Activated CD4-positive, alpha-beta T cell treated with anti-CD3 and anti-CD28 coated beads, Interleukin-2, Interleukin-4, amounts not matched to agents 100 ng/mL and 50 ng/mL, durations not matched to agents 16 hours and 8 hours (primary cell): ENCODE data around the gene PITPNC1.
"Not testable (repeated sequence)": the region's sequence is repeated elsewhere in the genome, so short reads cannot be mapped to it uniquely, and the experiment has no call there.

ENCODE experiments used
- DNase-seq: peaks from one replicate; pipeline ENCODE4 v3.0.0-alpha.2; 2020; ENCODE audit warnings: low spot score

Gene PITPNC1

DNA sequence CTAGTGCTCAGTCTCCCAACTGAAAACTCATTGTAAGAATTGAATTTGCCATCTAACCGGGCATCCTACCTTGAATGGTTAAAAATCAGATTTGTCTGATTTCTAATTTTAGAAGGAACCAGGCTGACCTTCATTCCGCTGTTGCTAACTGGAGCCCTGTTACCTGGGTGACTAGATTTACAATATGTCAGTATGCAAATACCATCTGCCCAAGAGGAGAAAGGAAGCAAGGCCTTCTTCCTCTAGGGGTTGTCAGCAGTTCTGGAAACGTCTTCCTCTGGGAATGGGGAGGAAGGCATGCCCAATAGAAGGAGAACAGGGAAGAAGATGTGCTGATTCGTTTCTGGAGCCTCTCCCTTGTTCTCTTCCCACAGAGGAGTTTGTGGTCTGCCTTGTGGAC is 137.9 kb downstream of the PITPNC1 start:
- DNase-seq = no peak

DNA sequence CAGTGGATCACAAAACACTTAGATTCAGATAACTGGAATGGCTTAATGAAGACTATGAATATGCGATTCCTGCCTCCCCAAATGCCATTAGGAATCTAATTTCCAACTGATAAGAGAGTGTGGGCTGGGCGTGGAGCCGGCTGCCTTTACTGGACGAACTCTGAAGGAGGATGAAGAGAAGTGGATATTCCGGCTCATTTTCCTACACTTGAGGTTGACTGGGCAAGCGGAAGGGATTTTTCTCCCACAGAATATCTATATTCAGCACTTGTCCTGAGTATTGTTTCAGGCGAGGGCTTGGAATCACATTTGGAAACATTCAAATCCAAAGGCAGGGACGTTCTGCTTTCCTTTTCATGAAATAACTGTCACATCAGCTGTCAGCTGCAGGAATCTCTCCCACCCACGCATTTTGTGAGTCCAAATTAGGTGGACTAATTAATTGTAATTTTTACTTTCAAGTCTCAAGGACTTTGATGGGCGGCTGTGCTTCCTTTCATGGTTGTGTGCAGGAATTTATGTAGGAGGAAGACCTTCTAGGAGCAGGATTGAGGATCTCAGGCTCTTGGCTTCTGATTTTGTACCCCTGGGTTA is 138.5 kb downstream of the PITPNC1 start:
- no peak for DNase-seq

DNA sequence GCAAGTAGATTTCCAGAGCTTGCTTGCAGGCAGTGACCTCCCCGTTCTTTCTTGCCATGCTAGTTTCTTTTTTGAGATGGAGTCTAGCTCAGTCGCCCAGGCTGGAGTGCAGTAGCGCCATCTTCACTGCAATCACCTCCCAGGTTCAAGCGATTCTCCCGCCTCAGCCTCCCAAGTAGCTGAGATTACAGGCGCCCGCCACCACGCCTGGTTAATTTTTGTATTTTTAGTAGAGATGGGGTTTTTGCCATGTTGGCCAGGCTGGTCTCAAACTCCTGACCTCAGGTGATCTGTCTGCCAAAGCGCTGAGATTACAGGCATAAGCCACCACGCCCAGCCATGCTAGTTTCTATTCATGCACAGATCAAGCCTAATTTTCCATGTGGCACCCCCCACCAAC is 139.5 kb downstream of the PITPNC1 start:
- not testable (repeated sequence) for DNase-seq

DNA sequence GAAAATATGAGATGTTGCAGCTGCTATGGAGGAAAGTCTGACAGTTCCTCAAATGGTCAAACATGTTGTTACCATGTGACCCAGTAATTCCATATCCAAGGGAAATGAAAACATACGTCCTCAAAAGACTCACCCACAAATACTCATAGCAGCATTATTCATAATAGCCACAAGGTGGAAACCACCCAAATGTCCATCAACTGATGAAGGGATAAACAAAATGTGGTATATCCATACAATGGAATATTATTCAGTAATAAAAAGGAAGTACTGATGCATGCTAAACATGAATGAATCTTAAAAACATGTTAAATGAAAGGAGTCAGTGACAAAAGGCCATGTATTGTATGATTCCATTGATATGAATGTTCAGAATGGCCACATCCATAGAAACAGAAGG is 140.2 kb downstream of the PITPNC1 start:
- DNase-seq = no peak

DNA sequence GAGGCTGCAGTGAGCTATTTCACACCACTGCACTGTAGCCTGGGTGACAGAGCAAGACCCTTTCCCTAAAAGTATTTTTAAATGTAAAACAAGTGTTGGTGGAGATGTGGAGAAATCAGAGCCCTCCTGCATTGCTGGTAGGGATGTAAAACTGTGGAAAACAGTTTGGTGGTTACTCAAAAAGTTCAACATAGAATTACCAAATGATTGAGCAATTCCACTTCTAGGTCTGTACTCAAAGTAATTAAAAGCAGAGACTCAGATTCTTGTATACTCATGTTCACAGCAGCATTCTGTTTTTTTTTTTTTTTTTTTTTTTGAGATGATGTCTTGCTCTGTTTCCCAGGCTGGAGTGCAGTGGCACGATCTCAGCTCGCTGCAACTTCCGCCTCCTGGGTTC is 141.8 kb downstream of the PITPNC1 start:
- no peak for DNase-seq

DNA sequence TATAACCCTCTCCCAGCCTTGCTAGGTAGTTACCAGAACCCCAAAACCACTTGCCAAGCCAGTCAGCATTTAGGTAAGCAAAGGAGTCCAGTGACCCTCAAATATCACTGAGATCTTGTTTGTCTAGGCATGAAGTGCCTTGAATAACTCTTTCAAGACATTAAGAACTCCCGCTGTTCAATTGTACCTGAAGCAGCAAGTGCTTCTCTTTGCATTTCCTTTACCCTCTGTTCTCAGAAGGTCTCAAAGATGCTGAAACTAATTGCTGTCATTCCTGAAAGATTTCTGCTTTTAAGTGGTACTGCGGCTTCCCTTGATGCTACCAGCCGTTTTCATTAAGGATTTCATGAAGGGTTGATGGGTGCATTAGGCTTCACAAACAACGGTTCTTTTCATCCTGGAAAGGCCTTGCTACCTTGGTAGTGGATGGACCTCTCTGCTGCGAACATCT is 142.7 kb downstream of the PITPNC1 start:
- DNase-seq = no peak

DNA sequence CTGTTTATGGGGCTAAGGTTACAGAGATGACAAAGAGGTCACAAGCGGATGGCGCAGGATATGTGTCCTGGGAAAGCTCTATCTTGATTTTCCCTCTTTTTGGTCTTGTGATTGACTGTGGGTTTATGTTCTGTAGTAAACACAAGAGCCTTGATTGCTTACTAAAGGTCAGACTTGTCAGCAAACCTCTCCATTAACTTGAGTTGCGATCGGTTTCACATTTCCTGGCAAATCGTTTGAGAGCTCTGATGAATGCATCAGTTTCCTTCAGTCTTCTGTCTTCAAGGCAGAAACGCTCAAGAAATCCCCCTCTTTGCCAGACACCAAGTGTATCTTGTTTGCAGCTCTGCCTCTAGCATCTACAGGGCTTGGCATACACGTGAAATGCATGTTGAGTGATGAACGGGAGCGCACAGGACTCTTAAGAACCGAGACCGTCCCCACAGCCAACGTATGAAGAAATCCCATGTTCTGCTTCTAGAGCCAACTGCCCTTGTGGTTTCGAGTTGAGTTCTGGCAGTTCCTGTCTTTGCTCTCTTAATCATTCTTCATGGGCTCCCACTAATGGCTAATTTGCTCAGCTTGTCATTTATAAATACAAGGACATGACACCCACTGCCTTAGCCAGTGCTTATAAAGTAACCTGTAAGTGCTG is 143.3 kb downstream of the PITPNC1 start:
- DNase-seq = no peak

DNA sequence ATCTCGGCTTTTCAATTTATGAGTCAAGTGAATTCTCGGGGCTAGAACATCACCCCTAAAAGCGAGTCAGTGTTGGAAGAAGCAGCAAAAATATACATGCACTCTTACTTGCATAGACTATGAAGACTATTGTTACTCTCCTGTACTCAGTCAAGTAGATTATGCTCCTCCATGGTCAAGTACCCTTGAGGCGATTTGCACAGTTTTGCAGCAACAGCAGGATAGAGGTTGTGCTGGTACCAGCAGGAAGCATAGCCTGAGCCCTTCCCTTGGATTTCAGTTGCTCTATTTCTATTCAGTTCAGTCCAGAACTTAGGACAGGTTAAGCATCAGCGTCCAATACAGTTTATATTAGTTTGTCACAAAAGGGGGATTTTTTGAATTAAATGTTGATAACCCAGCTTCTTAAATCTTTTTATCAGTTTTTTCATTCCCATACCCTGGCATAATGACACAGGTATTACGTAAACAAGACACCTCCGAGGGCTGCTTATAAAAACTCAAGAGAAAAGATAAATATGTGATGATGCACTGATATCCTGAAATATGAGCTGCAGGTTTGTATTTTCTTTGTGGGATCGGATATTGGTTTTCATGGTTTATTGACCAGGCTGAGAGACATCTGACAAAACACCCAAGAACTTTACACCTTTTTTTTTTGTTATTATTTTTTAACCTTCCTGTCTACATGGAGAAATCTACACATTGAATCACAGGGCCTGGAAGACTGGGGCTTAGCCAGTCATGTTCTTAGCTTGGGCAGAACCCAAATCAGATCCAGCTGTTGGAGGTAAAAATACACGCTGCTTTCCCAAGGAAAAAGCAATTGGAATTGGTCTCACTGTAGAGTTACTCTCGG is 144.1 kb downstream of the PITPNC1 start:
- DNase-seq = no peak

DNA sequence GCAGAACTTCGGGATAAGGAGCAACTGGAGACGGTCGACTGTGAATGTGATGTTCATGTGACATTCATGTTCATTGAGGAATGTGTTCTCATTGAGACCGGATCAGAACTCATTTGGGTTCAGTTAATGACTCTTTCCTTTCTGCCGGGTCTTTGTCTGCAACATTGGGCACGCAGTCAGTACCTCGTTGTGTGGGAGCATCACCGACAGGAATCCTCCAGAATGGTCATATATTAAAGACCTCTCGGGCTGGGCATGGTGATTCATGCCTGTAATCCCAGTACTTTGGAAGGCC is 144.6 kb downstream of the PITPNC1 start:
- DNase-seq = no peak

DNA sequence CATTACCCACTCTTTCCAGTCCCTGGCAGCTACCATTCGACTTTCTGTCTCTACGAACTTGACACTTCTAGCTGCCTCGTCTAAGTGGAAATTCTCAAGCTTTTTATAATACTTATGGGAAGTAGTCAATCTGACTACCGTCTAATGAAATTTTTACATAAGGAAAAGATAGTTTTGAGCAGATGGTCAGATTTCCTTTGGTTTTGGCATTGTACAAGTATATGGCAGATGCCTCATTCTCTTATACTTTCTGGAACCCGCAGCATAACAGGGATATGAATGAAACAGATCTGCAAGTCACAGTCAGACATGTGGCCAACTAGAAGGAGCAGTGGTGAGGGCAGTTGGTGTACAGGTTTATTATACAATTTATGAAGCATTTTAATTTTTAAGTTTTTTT is 146.0 kb downstream of the PITPNC1 start:
- no peak for DNase-seq

DNA sequence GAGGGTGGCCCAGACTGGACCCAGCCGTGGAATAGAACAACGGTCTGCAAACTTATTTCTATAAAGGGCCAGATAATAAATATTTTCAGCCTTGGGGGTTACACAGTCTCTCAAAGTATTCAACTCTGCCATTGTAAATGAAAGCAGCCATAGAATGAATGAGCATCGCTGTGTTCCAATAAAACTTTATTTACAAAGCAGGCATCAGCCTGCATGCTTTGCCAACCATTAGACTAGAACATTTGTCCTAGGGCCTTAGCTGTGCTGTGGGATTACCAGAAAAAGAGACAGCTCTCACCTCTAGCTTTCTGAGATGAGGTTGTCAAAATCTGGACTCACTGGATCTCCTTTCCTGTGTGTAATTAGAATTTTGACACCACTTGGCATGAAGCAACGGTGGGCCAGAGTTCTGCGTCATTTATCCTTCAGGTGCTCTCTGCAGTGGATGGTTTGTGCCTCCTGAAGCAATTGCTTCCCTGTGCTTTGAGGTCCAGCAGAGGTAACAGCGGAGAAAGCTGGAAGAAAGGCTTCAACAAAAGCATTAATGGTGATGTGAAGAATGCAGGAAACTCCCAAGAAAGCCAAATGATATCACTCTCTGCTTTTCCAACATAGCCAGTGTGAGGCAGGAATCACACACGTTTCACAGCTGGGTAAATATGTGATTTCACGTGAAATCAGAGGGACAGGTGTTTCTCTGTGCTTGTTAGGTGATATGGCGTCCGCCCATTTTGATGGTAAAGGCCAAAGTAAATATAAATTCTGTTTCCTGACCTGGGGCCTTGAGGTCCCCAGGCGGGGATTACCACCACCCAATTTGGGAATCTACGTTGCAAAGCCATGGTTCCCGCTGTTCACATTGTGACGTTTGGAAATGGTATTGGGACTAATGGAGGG is 148.4 kb downstream of the PITPNC1 start:
- DNase-seq = no peak

DNA sequence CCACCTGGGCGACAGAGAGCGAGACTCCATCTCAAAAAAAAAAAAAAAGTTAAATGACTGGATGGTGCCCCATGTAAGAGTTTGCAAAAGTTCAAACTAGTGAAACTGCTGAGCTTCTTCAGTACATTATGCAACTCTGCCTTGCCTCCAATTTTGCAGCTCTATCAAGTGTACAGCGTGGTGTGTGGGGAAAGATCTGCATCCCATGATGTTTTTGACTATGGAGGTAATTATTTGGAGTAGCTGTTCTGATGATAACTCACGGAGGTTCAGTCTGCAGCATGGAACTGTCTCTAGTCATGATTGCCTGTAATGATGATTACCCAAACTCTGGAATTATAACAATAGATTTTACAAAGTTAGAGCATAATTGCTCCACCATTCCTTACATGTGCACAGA is 149.6 kb downstream of the PITPNC1 start:
- no peak for DNase-seq

DNA sequence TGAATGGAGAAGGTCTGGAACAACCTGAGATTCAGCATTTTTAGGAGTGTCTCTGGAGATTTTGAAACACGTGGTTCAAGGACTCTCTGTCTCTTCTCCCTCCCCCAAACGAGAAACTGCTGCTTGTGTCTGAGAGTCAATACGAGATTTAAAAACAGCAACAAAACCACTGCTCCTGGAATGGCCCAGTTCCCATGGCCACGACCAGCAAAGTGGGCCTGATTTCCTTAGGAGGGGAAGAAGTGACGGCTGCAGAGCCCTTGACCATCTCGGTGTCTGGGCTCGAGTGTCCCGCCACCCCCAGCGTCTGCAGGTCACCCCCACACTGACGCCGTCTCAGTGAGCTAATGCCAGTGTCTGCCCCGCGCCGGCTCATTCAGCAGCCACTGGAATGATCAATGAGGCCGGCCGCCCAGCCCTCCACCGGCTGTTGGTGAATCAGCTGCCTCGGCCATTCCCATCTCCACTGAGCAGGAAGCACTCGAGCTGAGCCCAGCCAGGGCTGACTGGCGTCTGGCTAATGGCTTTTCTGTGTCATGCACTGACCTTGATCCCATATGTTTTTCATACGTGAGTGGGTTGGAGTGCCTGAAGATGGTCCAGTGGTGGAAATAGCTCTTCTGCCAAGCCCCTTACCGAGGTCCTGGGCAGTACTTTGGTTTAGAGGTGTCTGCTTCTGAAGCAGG is 151.8 kb downstream of the PITPNC1 start:
- no peak for DNase-seq

DNA sequence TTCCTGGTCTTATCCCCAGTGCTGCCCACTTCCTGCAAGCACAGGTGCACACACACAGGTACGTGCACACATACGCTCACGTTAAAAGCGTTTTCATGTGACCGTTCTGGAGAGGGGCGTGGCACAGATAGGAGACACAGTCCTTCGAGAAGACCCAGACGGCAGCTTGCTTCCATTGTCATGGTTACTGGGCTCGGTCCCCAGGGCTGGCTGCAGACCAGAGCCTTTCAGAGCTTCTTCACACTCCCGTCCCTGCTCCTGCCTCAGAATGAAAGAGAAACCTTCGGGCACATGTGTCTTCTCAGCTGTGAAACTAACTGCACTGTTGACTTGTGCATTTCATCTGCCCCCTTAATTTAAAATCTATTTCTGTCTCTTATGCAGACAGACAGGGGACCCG is 154.2 kb downstream of the PITPNC1 start:
- DNase-seq = no peak

DNA sequence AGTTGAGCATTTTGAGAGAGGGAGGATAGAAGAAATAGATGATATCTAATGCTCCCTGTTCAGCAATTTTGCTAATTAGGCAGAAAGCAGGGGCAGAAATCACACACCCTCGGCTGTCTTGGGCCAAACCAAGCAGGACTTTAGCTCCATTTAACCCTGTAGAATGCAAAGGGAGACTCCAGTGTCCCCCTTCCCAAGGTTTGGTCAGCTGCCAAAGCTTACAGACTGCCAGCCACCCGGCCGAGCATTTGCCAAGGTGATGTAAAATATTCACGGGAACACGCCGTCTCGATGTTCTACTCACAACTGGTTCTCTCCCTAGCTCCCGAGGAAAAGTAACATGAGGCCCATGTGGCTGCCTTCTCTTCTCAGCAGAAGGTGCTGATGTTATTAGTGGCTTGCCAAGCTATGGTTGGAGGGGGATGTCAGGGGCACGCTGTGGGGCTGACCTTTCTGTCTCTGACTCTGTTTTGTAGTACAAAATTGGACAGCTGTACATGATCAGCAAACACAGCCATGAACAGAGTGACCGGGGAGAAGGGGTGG is 155.3 kb downstream of the PITPNC1 start:
- DNase-seq = no peak

DNA sequence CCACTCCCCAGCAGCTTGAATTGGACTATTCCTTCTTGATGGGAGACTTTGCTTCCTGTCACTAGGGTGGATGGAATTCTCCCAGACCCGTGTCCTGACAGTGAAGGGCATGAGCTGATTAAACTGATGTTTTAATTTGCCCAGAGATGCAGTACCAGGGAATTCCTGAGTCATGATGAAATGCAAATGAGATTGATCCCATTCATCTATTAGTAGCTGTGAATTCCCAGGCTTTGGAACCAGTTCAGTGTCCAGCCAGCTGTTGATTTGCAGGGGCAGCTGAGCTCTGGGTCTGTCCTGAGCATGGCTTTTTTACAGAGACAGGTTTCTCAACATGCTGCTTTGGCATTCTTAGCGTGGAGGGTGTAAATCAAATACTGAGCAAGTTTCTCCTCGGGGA is 157.9 kb downstream of the PITPNC1 start:
- no peak for DNase-seq

DNA sequence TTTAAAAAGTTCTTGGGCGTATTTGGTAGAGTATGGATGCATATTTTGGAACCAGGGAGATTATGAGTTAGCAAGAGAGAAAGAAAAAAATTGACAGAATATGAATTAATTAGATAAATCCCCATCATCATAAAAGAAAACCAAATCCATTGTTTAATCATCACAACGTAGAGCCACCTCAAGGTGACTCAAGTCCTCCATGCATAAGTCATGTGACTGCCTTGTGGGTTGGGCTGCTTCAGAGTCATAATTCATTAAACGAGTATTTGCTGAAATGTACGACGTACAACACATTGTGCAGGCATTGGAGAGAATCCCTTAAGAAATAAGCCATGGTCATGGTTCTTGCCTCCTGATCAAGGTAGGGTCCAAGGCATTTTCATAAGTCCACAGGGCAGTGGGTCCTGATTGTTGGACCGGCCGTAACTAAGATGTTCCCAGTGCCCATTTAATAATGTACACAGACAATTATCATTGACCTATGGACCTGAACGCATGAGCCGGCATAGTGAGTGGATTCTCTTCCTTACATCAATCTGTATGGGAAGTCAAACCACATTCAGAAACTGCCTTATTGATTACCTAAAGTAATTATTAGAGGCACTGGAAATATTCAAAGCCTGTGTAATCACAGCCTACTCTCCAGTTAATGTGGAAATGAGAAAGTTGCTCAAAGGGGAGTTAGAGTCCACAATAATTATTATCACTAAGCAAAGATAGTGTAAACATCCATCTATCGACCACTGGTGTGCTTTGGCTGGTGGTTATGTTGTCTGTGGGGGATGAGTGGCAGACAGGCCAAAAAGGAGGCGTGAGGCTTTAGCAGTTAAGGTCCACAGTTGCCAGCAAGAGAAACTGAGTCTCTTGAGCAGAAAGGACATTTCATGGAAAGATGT is 165.4 kb downstream of the PITPNC1 start:
- DNase-seq = no peak

DNA sequence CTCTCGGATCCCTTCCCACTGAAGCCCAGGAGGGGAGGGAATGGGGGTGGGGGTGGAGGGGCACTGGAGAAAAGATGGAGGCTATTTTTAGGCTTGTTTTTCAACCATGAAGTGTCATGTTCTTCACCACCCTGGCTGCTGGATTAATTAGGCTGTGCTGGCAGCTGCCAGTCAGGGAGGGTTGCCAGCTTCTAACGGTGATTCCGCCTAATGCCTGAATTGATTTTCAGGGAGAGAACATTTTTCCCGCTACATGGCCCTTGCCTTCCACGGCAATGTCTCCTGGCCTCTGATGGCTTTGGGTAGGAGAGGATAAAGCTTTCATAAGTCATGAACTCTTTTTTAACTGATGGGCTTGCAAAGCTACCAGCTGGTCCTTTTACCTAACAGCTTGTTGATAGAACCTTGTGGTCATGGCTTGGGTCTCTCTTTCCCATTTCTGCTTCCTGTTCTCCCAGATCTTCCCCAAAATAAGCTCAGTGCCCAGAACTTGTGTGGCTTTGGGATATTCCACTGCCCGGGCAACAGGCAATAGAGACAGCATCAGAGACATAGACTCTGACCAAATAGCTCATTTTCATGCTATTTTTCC is 167.4 kb downstream of the PITPNC1 start:
- DNase-seq = no peak

DNA sequence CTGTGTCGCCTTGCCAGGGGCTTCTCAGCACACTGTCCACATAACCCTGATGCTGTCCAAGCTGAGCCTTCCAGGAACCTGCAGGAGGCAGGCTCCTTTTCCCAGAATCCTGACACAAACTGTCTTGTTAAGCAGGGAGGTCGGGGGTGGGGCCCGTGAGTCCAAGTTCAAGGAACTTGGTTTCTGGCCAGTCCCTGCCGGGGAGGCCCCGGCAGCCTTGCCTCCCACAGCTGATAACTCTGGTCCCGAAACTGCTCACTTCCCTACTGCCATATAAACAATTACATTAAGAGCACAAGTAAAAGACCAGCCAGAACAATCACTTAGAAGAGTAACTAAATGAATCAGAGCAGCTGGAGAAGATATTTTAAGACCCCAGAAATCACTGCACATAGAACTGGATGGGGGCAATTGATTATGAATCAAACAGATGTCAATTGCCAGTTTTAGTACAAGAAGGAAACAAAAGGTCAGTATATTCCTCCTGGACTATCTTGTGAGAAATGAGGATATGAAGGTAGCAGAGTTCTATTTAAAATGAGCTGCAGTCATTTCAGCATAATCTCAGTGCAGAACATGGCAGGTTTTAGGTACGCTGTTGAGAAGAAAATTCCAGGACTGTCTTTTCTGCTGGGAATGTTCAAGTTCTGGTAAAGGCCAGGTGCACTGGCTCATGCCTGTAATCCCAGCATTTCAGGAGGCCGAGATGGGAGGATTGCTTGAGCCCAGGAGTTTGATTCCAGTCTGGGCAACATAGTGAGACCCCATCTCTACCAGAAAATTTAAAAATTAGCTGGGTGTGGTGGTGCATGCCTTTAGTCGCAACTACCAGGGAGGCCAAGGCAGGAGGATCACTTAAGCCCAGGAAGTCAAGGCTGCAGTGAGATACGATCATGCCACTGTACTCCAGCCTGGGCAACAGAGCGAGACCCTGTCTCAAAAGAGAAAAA is 169.8 kb downstream of the PITPNC1 start:
- no peak for DNase-seq
